Epithelial cell of esophagus (primary cell): Measurements from ENCODE around the gene KDM3B.
A peak's percentile ranks its signal among the peaks of the same experiment; 100 is the strongest.

Experiments
- DNase-seq: peaks from one replicate; pipeline ENCODE4 v3.0.0; 2010; ENCODE audit warnings: low read depth
- H3K4me3 ChIP-seq: 2 replicates; pipeline ENCODE4 v1.5.1; 2011; ENCODE audit warnings: mild to moderate bottlenecking, low read length, control low read depth
- CTCF ChIP-seq: IDR thresholded peaks from 2 replicates; pipeline ENCODE4 v1.5.1; 2011; ENCODE audit warnings: low read depth, mild to moderate bottlenecking, low read length, control low read depth, inconsistent platforms; ENCODE audit not compliant: insufficient read depth; ENCODE audit errors: missing control alignments

Gene KDM3B

GRCh38 chr5:138457531-138458275 lies 105.2 kb downstream of the KDM3B start:
- no peak overlapping the region for H3K4me3 ChIP-seq
- no peak for DNase-seq
- no peak for TF ChIP-seq CTCF

GRCh38 chr5:138458384-138458783 lies 105.9 kb downstream of the KDM3B start:
- no peak overlapping the region for H3K4me3 ChIP-seq
- DNase-seq, result no peak
- TF ChIP-seq CTCF, result no peak

- no peak for TF ChIP-seq CTCF
- H3K4me3 ChIP-seq, result no peak overlapping the region
- no peak for DNase-seq
These were observed 106.4 kb downstream of the KDM3B start for GRCh38 chr5:138458856-138459255.

- H3K4me3 ChIP-seq, result no peak overlapping the region
- TF ChIP-seq CTCF, result no peak
- no peak for DNase-seq
These were observed 106.9 kb downstream of the KDM3B start for GRCh38 chr5:138459311-138459933.

GRCh38 chr5:138460032-138460693 lies 107.7 kb downstream of the KDM3B start:
- DNase-seq, result no peak
- TF ChIP-seq CTCF, result no peak
- H3K4me3 ChIP-seq, result no peak overlapping the region

- DNase-seq, result peak; percentile 89
- no peak overlapping the region for H3K4me3 ChIP-seq
- no peak for TF ChIP-seq CTCF
These were observed 109.0 kb downstream of the KDM3B start for GRCh38 chr5:138461343-138462125.
